Naive thymus-derived CD4-positive, alpha-beta T cell (primary cell): Measurements from ENCODE around the gene MROH7. TPM values are rescaled to one million over a fixed set of nuclear protein-coding genes. Genes with fewer than 3 reads are reported as not detected.

Source experiments
- ATAC-seq: fragments of 150-1000 bp; cut with Tn5 transposase; 2 replicates; pipeline ENCODE4 v1.10.0; 2021; ENCODE audit warnings: mild to moderate bottlenecking, moderate library complexity
- CTCF ChIA-PET: fragments of 350-600 bp; sonication (Branson Sonifier 250); formaldehyde crosslinking; loops from one replicate; lab custom pipeline; 2021; ENCODE audit warnings: antibody characterized with exemption; lab: Charles Lee
- POLR2A ChIA-PET: fragments of 350-600 bp; sonication (Branson Sonifier 250); formaldehyde crosslinking; loops from one replicate; lab custom pipeline; 2021; ENCODE audit warnings: antibody characterized with exemption, inconsistent platforms; lab: Charles Lee
- DNase-seq, 9 donors: peaks; one replicate each; pipeline versions ENCODE4 v3.0.0 to v3.0.0-alpha.2; 2020 to 2022; ENCODE audit warnings: mixed read lengths in 1 of 9
- H3K27ac ChIP-seq: one replicate; pipeline ENCODE4 v1.7.0; 2013; ENCODE audit warnings: mild to moderate bottlenecking, low read depth, low read length, moderate library complexity
- H3K27me3 ChIP-seq, 2 donors: one replicate each; pipeline ENCODE4 v1.7.0; 2013; ENCODE audit warnings: low read length in 2 of 2, mild to moderate bottlenecking in 2 of 2, moderate library complexity in 2 of 2; ENCODE audit not compliant: control insufficient read depth in 2 of 2, insufficient read depth in 2 of 2
- H3K36me3 ChIP-seq, 3 experiments: 1 replicate in 2 of 3; 2 replicates in 1 of 3; pipeline ENCODE4 v1.7.0; 2013; ENCODE audit warnings: low read length in 3 of 3, mild to moderate bottlenecking in 3 of 3, moderate library complexity in 1 of 3; ENCODE audit not compliant: insufficient read depth in 3 of 3, control insufficient read depth in 2 of 3
- H3K4me1 ChIP-seq, 2 donors: one replicate each; pipeline ENCODE4 v1.7.0; 2013; ENCODE audit warnings: low read length in 2 of 2, mild to moderate bottlenecking in 2 of 2, moderate library complexity in 1 of 2; ENCODE audit not compliant: control insufficient read depth in 2 of 2, insufficient read depth in 2 of 2
- H3K4me3 ChIP-seq: 2 replicates; pipeline ENCODE4 v1.7.0; 2013; ENCODE audit warnings: mild to moderate bottlenecking, low read length
- H3K9me3 ChIP-seq, 3 experiments: 1 replicate in 2 of 3; 2 replicates in 1 of 3; pipeline ENCODE4 v1.7.0; 2013; ENCODE audit warnings: low read length in 3 of 3; ENCODE audit not compliant: control insufficient read depth in 2 of 3
- H3K27ac Mint-ChIP-seq, 9 donors: one replicate each; pipeline ENCODE4 v1.8.0; 2020 to 2022; ENCODE audit warnings: mixed read lengths in 9 of 9, mild to moderate bottlenecking in 8 of 9, moderate library complexity in 5 of 9, inconsistent platforms in 2 of 9
- H3K27me3 Mint-ChIP-seq, 5 donors: one replicate each; pipeline ENCODE4 v1.8.0; 2021 to 2022; ENCODE audit warnings: mixed read lengths in 5 of 5, mild to moderate bottlenecking in 1 of 5
- H3K36me3 Mint-ChIP-seq, 5 donors: one replicate each; pipeline ENCODE4 v1.8.0; 2020 to 2022; ENCODE audit warnings: mixed read lengths in 5 of 5, mild to moderate bottlenecking in 3 of 5, inconsistent platforms in 1 of 5
- H3K4me1 Mint-ChIP-seq, 7 donors: one replicate each; pipeline ENCODE4 v1.8.0; 2020 to 2022; ENCODE audit warnings: mixed read lengths in 7 of 7, mild to moderate bottlenecking in 3 of 7, inconsistent platforms in 1 of 7
- H3K4me3 Mint-ChIP-seq, 10 donors: one replicate each; pipeline ENCODE4 v1.8.0; 2020 to 2022; ENCODE audit warnings: mild to moderate bottlenecking in 10 of 10, mixed read lengths in 10 of 10, moderate library complexity in 6 of 10, inconsistent platforms in 2 of 10
- H3K9me3 Mint-ChIP-seq, 11 donors: one replicate each; pipeline ENCODE4 v1.8.0; 2020 to 2022; ENCODE audit warnings: mixed read lengths in 11 of 11, mild to moderate bottlenecking in 4 of 11, inconsistent platforms in 1 of 11, moderate library complexity in 1 of 11
- intact Hi-C, 2 donors: fragments of 100-400 bp; cut with micrococcal nuclease; formaldehyde crosslinking; loops; one replicate each; pipeline ENCODE4 v1.15.1; 2023
- polyA plus RNA-seq, 2 donors: library from polyadenylated mRNA; unstranded; fragments of 300-500 nt; fragmentation: Illumina TruSeq; gene quantifications; one replicate each; pipeline ENCODE4 v1.2.3, GENCODE V29; 2021
- total RNA-seq, 6 experiments: library from RNA in 5 of 6; stranded (reverse) in 5 of 6; gene quantifications; 1 replicate in 5 of 6; 2 replicates in 1 of 6; pipeline ENCODE4 v1.2.3 and lab custom pipeline; 2021 to 2026

MROH7 gene
- total and polyA plus RNA-seq, 7 experiments from 2014 or later = 0.15 to 1.9 (median 0.33) TPM; not detected in 3

- H3K9me3 ChIP-seq = no peaks in the 10 kb centered on the region
- ChIA-PET CTCF (no interaction called here), POLR2A (no interaction called here)
- no peak for DNase-seq
- peaks cover 6 to 33% (median 10%) of the 10 kb centered on the region in 5 donors for H3K36me3 Mint-ChIP-seq
- peaks cover 3 to 56% (median 5%) of the 10 kb centered on the region in 3 experiments for H3K36me3 ChIP-seq
- H3K4me3 ChIP-seq = no peak overlapping the region
- no peak overlapping the region for H3K27ac ChIP-seq
- H3K27me3 Mint-ChIP-seq = no peaks in the 10 kb centered on the region
- no peak overlapping the region for H3K4me3 Mint-ChIP-seq
- H3K9me3 Mint-ChIP-seq = no peaks in the 10 kb centered on the region
- peak overlapping the region in 2 of 9 donors; percentile 10 to 42 for H3K27ac Mint-ChIP-seq
- no peaks in the 10 kb centered on the region for H3K27me3 ChIP-seq
- intact Hi-C loops = no loop called here
- H3K4me1 Mint-ChIP-seq = no peaks in the 10 kb centered on the region
- no peaks in the 10 kb centered on the region for H3K4me1 ChIP-seq
- ATAC-seq = no peak
Observed at GRCh38 chr1:54743416-54744226, 102.0 kb downstream of the MROH7 start.

- Histone ChIP-seq H3K36me3 (peaks cover 3 to 45% (median 5%) of the 10 kb centered on the region in 3 experiments), H3K4me1 (no peaks in the 10 kb centered on the region), H3K4me3 (no peak overlapping the region), H3K9me3 (no peaks in the 10 kb centered on the region), H3K27ac (no peak overlapping the region), H3K27me3 (no peaks in the 10 kb centered on the region)
- no peak overlapping the region for H3K27ac Mint-ChIP-seq
- POLR2A ChIA-PET = no interaction called here
- intact Hi-C loops = no loop called here
- no peak overlapping the region for H3K4me3 Mint-ChIP-seq
- DNase-seq = no peak
- no peaks in the 10 kb centered on the region for H3K4me1 Mint-ChIP-seq
- no peak for ATAC-seq
- CTCF ChIA-PET = no interaction called here
- H3K36me3 Mint-ChIP-seq = peaks cover 1 to 28% (median 10%) of the 10 kb centered on the region in 5 donors
- H3K27me3 Mint-ChIP-seq = no peaks in the 10 kb centered on the region
- no peaks in the 10 kb centered on the region for H3K9me3 Mint-ChIP-seq
Observed at GRCh38 chr1:54744696-54745095, 103.1 kb downstream of the MROH7 start.

- peaks cover 0 to 39% (median under 1%) of the 10 kb centered on the region in 3 experiments for H3K36me3 ChIP-seq
- ATAC-seq (no peak), DNase-seq (no peak)
- Mint-ChIP-seq H3K27ac (peak overlapping the region in 2 of 9 donors; percentile 48 to 55), H3K27me3 (no peaks in the 10 kb centered on the region), H3K4me3 (no peak overlapping the region), H3K4me1 (no peaks in the 10 kb centered on the region), H3K9me3 (no peaks in the 10 kb centered on the region), H3K36me3 (peaks cover under 1 to 23% (median 5%) of the 10 kb centered on the region in 5 donors)
- H3K27me3 ChIP-seq = no peaks in the 10 kb centered on the region
- no peak overlapping the region for H3K27ac ChIP-seq
- no peaks in the 10 kb centered on the region for H3K9me3 ChIP-seq
- intact Hi-C loops = no loop called here
- CTCF ChIA-PET = no interaction called here
- POLR2A ChIA-PET = no interaction called here
- H3K4me3 ChIP-seq = no peak overlapping the region
- no peaks in the 10 kb centered on the region for H3K4me1 ChIP-seq
Observed at GRCh38 chr1:54745274-54745673, 103.7 kb downstream of the MROH7 start.

GRCh38 chr1:54745864-54746263 lies 104.3 kb downstream of the MROH7 start:
- ChIA-PET POLR2A (no interaction called here), CTCF (no interaction called here)
- H3K36me3 ChIP-seq = peaks cover 0 to 33% (median 0%) of the 10 kb centered on the region in 3 experiments
- intact Hi-C loops = no loop called here
- no peak overlapping the region for H3K4me3 ChIP-seq
- H3K27ac Mint-ChIP-seq = no peak overlapping the region
- H3K4me1 Mint-ChIP-seq = no peaks in the 10 kb centered on the region
- no peaks in the 10 kb centered on the region for H3K27me3 Mint-ChIP-seq
- H3K9me3 Mint-ChIP-seq = no peaks in the 10 kb centered on the region
- H3K36me3 Mint-ChIP-seq = peaks cover 0 to 23% (median 5%) of the 10 kb centered on the region in 5 donors
- no peaks in the 10 kb centered on the region for H3K9me3 ChIP-seq
- no peaks in the 10 kb centered on the region for H3K4me1 ChIP-seq
- ATAC-seq (no peak), DNase-seq (no peak)
- no peak overlapping the region for H3K27ac ChIP-seq
- H3K4me3 Mint-ChIP-seq = no peak overlapping the region
- H3K27me3 ChIP-seq = no peaks in the 10 kb centered on the region

- H3K4me1 ChIP-seq = no peaks in the 10 kb centered on the region
- ChIA-PET CTCF (no interaction called here), POLR2A (no interaction called here)
- ATAC-seq (no peak), DNase-seq (no peak)
- H3K36me3 ChIP-seq = peaks cover 0 to 9% (median 0%) of the 10 kb centered on the region in 3 experiments
- no peaks in the 10 kb centered on the region for H3K9me3 ChIP-seq
- H3K4me3 Mint-ChIP-seq = no peak overlapping the region
- no peak overlapping the region for H3K4me3 ChIP-seq
- no peaks in the 10 kb centered on the region for H3K9me3 Mint-ChIP-seq
- H3K36me3 Mint-ChIP-seq = peaks cover 0 to 8% (median 1%) of the 10 kb centered on the region in 5 donors
- H3K4me1 Mint-ChIP-seq = no peaks in the 10 kb centered on the region
- H3K27me3 Mint-ChIP-seq = no peaks in the 10 kb centered on the region
- no peak overlapping the region for H3K27ac Mint-ChIP-seq
- no peak overlapping the region for H3K27ac ChIP-seq
- intact Hi-C loops = no loop called here
- H3K27me3 ChIP-seq = no peaks in the 10 kb centered on the region
Observed at GRCh38 chr1:54748094-54748835, 106.7 kb downstream of the MROH7 start.

GRCh38 chr1:54750596-54750995 lies 109.0 kb downstream of the MROH7 start:
- Histone ChIP-seq H3K27me3 (no peaks in the 10 kb centered on the region), H3K4me3 (no peak overlapping the region), H3K36me3 (peaks cover 0 to 3% (median 0%) of the 10 kb centered on the region in 3 experiments), H3K9me3 (no peaks in the 10 kb centered on the region), H3K27ac (no peak overlapping the region), H3K4me1 (no peaks in the 10 kb centered on the region)
- Mint-ChIP-seq H3K27me3 (no peaks in the 10 kb centered on the region), H3K4me1 (no peaks in the 10 kb centered on the region), H3K9me3 (no peaks in the 10 kb centered on the region), H3K27ac (no peak overlapping the region), H3K36me3 (no peaks in the 10 kb centered on the region), H3K4me3 (no peak overlapping the region)
- ATAC-seq = no peak
- ChIA-PET CTCF (no interaction called here), POLR2A (interaction anchor here (0.6 kb wide), 1 partner anchor 679 kb away, joined by 3 read pairs; no protein-coding TSS in a partner anchor)
- DNase-seq = no peak
- intact Hi-C loops = no loop called here
